Thyroid gland (tissue), 4 donors: Measurements from ENCODE around the gene ZNF398.

Experiments
- POLR2A ChIP-seq, 2 donors: fragments of 450-650 bp; IDR thresholded peaks; one replicate each; pipeline ENCODE4 v1.6.1; 2017; ENCODE audit warnings: antibody characterized with exemption in 2 of 2, mild to moderate bottlenecking in 2 of 2, moderate library complexity in 1 of 2
- TF ChIP-seq, protein P1 (sequence below), 6 experiments: fragments of 200-600 bp in 3 of 6; fragments of 450-650 bp in 3 of 6; sonication (generic) in 3 of 6; IDR thresholded peaks; one replicate each; pipeline ENCODE4 v1.5.1; 2016 to 2019; ENCODE audit warnings: antibody characterized with exemption in 6 of 6, mild to moderate bottlenecking in 2 of 6, inconsistent platforms in 1 of 6, moderate library complexity in 1 of 6

DNA sequence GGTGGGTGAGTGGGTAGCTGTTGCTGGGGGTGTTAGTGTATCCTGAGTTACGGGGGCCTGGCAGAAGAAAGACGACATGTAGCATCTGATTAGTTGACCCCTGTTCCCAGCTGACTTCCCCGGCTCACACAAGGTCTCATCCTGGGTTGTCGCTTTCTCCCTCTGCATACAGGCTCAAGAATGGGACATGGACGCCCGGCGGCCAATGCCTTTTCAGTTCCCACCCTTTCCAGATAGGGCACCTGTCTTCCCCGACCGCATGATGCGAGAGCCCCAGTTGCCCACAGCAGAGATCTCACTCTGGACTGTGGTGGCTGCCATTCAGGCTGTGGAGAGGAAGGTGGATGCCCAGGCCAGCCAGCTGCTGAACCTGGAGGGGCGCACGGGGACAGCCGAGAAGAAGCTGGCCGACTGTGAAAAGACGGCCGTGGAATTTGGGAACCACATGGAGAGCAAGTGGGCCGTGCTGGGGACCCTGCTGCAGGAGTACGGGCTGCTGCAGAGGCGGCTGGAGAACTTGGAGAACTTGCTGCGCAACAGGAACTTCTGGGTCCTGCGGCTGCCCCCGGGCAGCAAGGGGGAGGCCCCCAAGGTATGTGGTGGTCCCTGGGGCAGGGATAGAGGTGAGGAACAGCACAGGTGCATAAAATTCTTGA lies 51.0 kb downstream of the ZNF398 start:
- TF ChIP-seq, protein P1, sequence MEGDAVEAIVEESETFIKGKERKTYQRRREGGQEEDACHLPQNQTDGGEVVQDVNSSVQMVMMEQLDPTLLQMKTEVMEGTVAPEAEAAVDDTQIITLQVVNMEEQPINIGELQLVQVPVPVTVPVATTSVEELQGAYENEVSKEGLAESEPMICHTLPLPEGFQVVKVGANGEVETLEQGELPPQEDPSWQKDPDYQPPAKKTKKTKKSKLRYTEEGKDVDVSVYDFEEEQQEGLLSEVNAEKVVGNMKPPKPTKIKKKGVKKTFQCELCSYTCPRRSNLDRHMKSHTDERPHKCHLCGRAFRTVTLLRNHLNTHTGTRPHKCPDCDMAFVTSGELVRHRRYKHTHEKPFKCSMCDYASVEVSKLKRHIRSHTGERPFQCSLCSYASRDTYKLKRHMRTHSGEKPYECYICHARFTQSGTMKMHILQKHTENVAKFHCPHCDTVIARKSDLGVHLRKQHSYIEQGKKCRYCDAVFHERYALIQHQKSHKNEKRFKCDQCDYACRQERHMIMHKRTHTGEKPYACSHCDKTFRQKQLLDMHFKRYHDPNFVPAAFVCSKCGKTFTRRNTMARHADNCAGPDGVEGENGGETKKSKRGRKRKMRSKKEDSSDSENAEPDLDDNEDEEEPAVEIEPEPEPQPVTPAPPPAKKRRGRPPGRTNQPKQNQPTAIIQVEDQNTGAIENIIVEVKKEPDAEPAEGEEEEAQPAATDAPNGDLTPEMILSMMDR (IDR thresholded peaks at IDR 0.05): no peak
- TF ChIP-seq POLR2A (IDR thresholded peaks at IDR 0.05): no peak
